ENCODE results near the gene COPZ1. TPM values are rescaled to one million over a fixed set of nuclear protein-coding genes. Genes with fewer than 3 reads are reported as not detected.

COPZ1 gene
- total RNA-seq, 1 donor from 2014 or later, result 129 TPM

DNA sequence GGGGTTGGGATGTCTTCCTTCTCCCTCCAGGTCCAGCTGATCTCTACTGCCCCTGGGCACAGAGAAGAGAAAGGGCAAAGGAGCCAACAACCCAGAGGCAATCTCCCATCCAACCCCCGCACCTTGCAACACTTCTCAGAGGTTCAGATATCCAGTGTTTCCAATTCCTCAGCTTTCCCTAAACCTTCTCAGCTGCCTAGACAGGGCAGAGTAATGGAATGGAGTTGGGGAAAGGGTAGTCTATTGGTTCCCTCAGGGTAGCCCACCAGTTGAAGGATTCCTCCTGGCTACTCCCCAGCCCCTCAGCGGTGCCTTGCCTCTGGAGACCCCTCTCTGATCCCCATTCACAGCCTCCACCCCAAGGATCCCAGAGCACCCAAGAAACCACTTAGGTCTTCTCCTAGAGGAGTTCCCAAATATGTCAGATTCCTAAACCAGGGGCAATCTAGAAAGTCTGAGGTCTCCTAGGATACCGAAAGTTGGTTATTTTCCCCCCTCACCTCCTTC, 24.7 kb upstream of the COPZ1 start:
- H3K4me1 ChIP-seq, result peaks cover 47% of the 10 kb centered on the region
- no peak for TF ChIP-seq CTCF (IDR thresholded peaks at IDR 0.05)
- H3K36me3 ChIP-seq, result no peaks in the 10 kb centered on the region
- no peaks in the 10 kb centered on the region for H3K27me3 ChIP-seq (ENCODE audit: low read depth)
- no peaks in the 10 kb centered on the region for H3K9me3 ChIP-seq
- no peak for ATAC-seq
- DNase-seq, result no peak
- intact Hi-C loops (cut with DNase I), result no loop called here
- peak overlapping the region; percentile 34 for H3K27ac ChIP-seq
- peak overlapping the region; percentile 44 for H3K4me3 ChIP-seq

DNA sequence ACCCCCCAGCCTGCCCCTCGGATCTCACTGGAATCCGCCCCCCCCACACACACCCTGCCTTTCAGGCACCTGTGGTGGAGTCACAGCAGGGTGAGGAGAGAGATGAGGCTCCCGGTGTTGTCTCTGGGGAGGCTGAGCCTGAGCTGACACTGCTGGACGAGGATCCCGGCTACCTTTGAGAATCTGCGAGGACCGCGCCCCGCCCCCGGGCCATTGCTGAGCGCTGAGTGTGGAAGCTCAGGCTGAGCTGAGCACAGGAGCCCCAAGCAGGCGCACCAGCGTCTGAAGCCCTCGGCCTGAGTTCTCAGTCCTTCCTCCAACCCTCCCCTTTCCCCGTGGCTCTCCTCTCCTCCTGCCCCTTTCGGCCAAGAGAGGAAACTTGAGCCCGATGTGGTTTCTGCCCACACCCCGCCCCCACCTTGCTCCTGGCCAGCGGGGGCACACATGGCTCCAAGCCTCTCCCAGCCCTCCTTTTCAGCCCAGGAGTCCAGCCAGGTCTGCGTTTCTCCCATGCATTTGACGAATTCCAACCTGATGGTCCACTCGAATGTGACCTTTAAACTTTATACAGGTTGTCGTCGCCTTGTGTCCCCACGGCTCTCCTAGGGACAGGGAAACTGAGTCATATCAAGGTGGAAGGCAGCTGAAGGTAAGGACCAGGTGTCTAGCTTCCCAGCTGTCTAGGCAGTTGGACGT, 24.1 kb upstream of the COPZ1 start, which contains the start of gene NFE2:
Gene NFE2 (minus strand): TSS at position 284 of the 696 bp plus-strand sequence. CDS start 5,767 bp downstream, outside the sequence.
- ATAC-seq (peak; percentile 82), DNase-seq (peak; percentile 86)
- intact Hi-C loops (cut with DNase I), result no loop called here
- TF ChIP-seq CTCF (IDR thresholded peaks at IDR 0.05), result no peak
- Histone ChIP-seq H3K27ac (peak within 1 kb of the TSS; percentile 34), H3K9me3 (no peaks in the 10 kb centered on the region), H3K27me3 (ENCODE audit: low read depth) (no peaks in the 10 kb centered on the region), H3K4me1 (peaks cover 47% of the 10 kb centered on the region), H3K36me3 (no peaks in the 10 kb centered on the region), H3K4me3 (peak within 1 kb of the TSS; percentile 44)

DNA sequence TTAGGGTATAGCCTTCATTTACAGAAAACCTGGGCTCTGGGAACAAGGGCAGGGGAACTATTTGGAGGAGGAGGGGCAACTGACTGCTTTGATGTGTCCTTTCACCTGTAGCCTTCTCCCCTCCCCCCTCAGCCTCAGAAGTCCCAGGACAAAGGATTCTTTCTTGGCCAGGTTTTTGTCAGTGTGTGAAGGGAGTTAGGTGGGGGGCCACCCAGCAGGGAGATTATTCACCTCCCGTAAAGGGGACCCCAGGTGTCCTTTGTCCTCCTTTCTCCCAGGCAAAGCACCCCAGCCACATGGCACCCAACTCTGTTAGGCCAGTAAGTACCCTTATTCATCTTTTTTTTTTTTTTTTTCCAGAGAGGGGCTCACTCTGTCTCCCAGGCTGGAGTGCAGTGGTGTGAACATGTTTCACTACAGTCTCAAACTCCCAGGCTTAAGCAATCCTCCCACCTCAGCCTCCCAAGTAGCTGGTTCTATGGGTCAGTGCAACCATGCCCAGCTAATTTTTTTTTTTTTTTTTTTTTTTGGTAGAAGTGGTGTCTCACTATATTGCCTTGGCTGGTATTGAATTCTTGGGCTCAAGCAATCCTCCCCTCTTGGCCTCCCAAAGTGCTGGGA, 23.4 kb upstream of the COPZ1 start:
- Histone ChIP-seq H3K4me1 (peaks cover 49% of the 10 kb centered on the region), H3K36me3 (no peaks in the 10 kb centered on the region), H3K27me3 (ENCODE audit: low read depth) (no peaks in the 10 kb centered on the region), H3K27ac (no peak overlapping the region), H3K9me3 (no peaks in the 10 kb centered on the region), H3K4me3 (peak overlapping the region; percentile 44)
- intact Hi-C loops (cut with DNase I), result no loop called here
- no peak for TF ChIP-seq CTCF (IDR thresholded peaks at IDR 0.05)
- no peak for DNase-seq
- no peak for ATAC-seq

- ATAC-seq, result no peak
- Histone ChIP-seq H3K9me3 (no peaks in the 10 kb centered on the region), H3K4me1 (peaks cover 56% of the 10 kb centered on the region), H3K27me3 (ENCODE audit: low read depth) (no peaks in the 10 kb centered on the region), H3K36me3 (no peaks in the 10 kb centered on the region), H3K4me3 (no peak overlapping the region), H3K27ac (peak overlapping the region; percentile 59)
- DNase-seq, result no peak
- intact Hi-C loops (cut with DNase I), result no loop called here
- TF ChIP-seq CTCF (IDR thresholded peaks at IDR 0.05), result no peak
Measured at GRCh38 chr12:54303640-54304039, 21.3 kb upstream of the COPZ1 start.

GRCh38 chr12:54304187-54304810, 20.6 kb upstream of the COPZ1 start:
- intact Hi-C loops (cut with DNase I), result no loop called here

More at GRCh38 chr12:54304187-54304810, 20.6 kb upstream of the COPZ1 start:
- ATAC-seq (peak; percentile 85 to 90), DNase-seq (peak; percentile 94)
- peaks cover 56% of the 10 kb centered on the region for H3K4me1 ChIP-seq
- peak overlapping the region; percentile 59 for H3K27ac ChIP-seq
- H3K36me3 ChIP-seq, result no peaks in the 10 kb centered on the region
- no peaks in the 10 kb centered on the region for H3K9me3 ChIP-seq
- TF ChIP-seq CTCF (IDR thresholded peaks at IDR 0.05), result no peak
- no peaks in the 10 kb centered on the region for H3K27me3 ChIP-seq (ENCODE audit: low read depth)
- H3K4me3 ChIP-seq, result peak overlapping the region; percentile 20
